Stomach smooth muscle (tissue), 2 donors: Measurements from ENCODE around the gene TBL2.

ENCODE experiments used
- H3K27ac ChIP-seq: one replicate; pipeline ENCODE4 v1.7.0; 2013; ENCODE audit warnings: mild to moderate bottlenecking, low read length, inconsistent platforms
- H3K27me3 ChIP-seq, 2 donors: one replicate each; pipeline ENCODE4 v1.7.0; 2013; ENCODE audit warnings: low read length in 2 of 2; ENCODE audit not compliant: insufficient read depth in 2 of 2, control insufficient read depth in 1 of 2
- H3K36me3 ChIP-seq, 2 donors: one replicate each; pipeline ENCODE4 v1.7.0; 2013; ENCODE audit warnings: low read length in 2 of 2; ENCODE audit not compliant: control insufficient read depth in 2 of 2, insufficient read depth in 2 of 2
- H3K4me1 ChIP-seq: one replicate; pipeline ENCODE4 v1.7.0; 2013; ENCODE audit warnings: low read length; ENCODE audit not compliant: control insufficient read depth, insufficient read depth
- H3K4me3 ChIP-seq, 2 donors: one replicate each; pipeline ENCODE4 v1.7.0; 2013; ENCODE audit warnings: low read length in 2 of 2
- H3K9ac ChIP-seq, 2 donors: one replicate each; pipeline ENCODE4 v1.7.0; 2013; ENCODE audit warnings: low read length in 2 of 2, mild to moderate bottlenecking in 1 of 2
- H3K9me3 ChIP-seq, 2 donors: one replicate each; pipeline ENCODE4 v1.7.0; 2013; ENCODE audit warnings: low read length in 2 of 2; ENCODE audit not compliant: control insufficient read depth in 2 of 2
- donor health status: healthy.
- donor health status: Pancreatic carcinoma.

Gene TBL2

DNA sequence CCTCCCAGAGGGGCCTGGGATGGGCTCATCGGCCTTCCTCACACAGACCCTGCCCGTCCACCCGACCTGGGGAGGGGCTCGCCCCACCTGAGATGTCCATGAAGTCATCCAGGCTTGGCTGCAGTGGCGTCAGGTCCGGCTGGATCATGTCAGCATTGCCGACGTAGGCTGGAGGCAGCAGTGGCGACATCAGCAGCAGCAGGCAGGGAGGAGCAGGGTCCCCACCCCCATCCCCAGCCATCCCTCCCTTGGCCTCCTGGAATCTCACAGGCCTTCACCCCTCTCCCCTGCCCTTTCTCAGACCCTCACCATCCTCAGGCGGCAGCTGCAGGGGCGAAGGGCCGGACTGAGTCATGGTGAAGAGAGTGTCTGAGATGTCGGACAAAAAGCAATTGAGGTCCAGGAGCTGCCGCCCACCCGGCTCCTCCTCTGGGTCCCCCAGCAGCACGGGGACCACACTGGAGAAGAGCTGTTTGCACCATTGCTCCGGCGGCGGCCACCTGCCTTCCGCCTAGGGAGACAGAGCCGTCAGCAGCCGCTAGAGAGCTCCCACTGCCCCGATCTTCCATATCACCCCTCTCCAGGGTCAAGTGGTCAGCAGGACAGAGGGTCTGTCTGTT lies 27.3 kb upstream of the TBL2 start:
- Histone ChIP-seq H3K4me3 (no peak overlapping the region), H3K9me3 (no peaks in the 10 kb centered on the region), H3K4me1 (no peaks in the 10 kb centered on the region), H3K27me3 (peaks cover 9% of the 10 kb centered on the region in 2 donors), H3K9ac (no peak overlapping the region), H3K27ac (no peak overlapping the region), H3K36me3 (no peaks in the 10 kb centered on the region)

DNA sequence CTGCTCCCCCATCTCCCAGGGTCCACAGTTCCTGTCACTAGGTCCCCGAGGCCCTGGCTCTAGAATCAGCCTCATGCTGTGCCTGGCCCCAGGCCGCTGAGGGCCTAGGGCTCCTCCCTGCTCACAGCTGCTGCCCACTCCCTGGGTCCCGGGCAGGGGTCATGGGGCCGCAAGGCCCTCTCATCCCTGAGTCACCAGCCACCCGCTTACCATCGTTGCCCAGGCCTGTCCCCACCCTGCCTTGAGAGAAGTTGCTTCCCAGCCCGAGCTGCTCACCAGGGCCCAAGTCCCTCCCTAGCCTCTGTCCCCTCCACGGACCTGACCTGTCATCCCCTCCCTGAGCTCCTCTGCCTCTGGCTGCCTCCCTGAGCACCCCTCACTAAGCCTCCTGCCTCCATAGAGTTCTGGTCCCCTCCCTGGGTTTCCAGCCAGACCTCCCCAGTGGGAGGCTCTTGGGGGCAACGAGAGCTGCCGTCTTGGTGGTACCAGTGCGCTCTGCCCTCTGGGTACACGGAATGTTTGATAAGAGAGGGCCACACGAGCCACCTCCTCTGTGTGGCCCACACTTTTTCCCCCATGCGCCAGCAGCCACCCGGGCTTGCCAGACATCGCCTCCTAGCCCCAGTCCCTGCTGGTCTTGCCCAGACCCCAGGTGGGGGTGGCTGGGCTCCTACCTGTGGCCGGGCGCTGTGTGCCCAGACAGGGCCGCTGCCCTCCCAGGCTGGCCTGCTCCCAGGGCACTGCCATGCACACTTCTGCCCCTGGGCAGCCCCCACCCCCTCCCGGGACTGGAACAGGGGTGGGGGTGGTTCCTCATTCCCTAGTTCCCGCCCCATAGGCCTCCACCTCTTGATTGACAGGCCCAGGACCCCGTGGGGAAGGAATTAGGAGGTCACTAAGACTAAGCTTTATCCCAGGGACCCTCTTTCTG lies 24.6 kb upstream of the TBL2 start:
- H3K9ac ChIP-seq = no peak overlapping the region

DNA sequence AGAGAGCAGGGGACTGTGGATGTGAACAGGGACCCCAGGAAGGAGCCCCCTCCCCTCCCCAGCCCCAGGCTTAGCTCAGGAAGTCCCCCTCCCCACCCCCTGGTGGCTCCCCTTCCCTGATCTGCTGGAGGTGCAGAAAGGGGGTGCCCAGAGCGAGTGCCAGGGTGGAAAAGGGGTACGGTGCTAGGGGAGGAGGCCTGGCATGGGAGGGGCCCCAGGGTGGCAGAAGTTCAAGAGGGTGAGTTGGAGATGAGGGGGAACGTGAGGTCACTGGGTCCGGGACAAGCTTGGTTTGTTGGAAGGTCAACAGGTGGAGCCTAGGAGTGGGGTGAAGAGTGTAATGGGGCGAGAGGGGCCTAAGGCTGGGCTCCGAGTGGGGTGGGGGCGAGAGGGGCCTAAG lies 21.5 kb upstream of the TBL2 start:
- Histone ChIP-seq H3K27ac (no peak overlapping the region), H3K9me3 (no peaks in the 10 kb centered on the region), H3K4me3 (no peak overlapping the region), H3K9ac (no peak overlapping the region), H3K4me1 (no peaks in the 10 kb centered on the region), H3K36me3 (no peaks in the 10 kb centered on the region), H3K27me3 (peaks cover 0 to 4% of the 10 kb centered on the region in 2 donors)

More for the DNA sequence above, 24.6 kb upstream of the TBL2 start:
- Histone ChIP-seq H3K4me3 (no peak overlapping the region), H3K9me3 (no peaks in the 10 kb centered on the region), H3K4me1 (no peaks in the 10 kb centered on the region), H3K27me3 (peaks cover 6 to 13% of the 10 kb centered on the region in 2 donors), H3K27ac (no peak overlapping the region), H3K36me3 (no peaks in the 10 kb centered on the region)

DNA sequence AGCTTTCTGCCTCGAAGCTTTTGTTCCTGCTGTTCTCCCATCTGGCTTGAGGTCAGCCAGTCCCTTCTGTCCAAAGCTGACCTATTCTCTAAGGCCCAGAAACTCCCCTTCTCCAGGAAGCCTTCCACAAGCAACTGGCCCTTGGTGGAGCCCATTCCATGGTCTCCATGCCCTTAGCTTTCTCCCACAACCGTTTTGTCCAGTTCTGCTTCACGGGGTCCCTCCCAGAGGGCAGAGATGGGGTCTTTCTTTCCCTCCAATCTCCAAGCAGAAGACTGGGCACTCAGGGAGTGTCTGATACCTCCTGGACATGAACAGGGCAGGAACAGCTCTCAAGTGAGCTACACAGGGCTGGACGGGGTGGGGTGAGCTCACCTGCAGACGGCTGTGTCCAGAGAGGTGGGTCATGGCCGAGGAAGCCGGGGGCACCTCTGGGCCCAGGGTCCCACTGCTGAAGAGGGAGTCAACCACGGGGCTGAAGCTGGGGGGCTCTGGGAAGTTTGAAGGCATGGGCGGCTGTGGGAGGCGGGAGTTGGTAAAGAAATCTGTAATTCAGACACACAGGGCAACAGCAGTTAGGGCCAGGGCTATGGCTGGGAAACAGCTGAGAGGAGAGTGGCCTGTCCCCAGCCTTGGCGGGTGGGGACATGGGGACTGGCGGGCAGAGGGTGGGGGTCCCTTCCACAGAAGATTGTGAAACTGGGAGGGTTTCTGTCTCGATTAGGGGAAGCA lies 20.9 kb upstream of the TBL2 start:
- Histone ChIP-seq H3K27me3 (peaks cover 0 to 4% of the 10 kb centered on the region in 2 donors), H3K27ac (no peak overlapping the region)

DNA sequence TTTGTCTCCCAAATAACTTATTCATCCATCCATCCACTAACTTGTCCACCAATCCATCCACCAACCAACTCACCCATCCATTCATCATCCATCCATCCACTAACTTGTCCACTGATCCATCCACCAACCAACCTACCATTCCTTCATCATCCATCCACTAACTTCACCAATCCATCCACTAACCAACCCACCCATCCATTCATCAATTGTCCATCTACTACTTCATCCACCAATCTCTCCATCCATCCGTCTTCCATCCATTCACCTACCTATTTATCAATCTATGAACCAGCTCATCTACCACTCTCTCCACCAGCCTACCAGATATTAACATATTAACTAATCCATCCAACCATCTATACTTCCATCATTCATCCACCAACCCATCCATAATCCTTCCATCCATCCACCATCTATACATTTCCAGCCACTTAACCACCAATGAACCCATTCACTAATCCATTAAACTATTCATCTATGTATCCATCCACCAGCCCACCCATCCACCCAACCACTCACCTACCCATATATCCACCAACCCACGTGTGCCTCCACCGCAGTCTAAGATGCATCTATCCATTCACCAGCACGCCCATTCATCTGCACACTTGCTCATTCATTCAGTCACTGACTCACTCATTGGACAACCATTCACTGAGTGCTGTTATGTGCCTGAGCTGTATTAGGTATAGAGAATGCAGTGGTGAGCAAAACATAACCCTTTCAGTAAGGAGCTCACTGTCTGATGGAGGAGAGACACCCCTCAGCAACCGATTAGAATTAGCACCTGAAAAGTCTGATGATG lies 19.8 kb upstream of the TBL2 start:
- H3K4me3 ChIP-seq = no peak overlapping the region

More for the DNA sequence above, 20.9 kb upstream of the TBL2 start:
- Histone ChIP-seq H3K9ac (no peak overlapping the region), H3K9me3 (no peaks in the 10 kb centered on the region), H3K4me1 (no peaks in the 10 kb centered on the region), H3K4me3 (no peak overlapping the region), H3K36me3 (no peaks in the 10 kb centered on the region)

DNA sequence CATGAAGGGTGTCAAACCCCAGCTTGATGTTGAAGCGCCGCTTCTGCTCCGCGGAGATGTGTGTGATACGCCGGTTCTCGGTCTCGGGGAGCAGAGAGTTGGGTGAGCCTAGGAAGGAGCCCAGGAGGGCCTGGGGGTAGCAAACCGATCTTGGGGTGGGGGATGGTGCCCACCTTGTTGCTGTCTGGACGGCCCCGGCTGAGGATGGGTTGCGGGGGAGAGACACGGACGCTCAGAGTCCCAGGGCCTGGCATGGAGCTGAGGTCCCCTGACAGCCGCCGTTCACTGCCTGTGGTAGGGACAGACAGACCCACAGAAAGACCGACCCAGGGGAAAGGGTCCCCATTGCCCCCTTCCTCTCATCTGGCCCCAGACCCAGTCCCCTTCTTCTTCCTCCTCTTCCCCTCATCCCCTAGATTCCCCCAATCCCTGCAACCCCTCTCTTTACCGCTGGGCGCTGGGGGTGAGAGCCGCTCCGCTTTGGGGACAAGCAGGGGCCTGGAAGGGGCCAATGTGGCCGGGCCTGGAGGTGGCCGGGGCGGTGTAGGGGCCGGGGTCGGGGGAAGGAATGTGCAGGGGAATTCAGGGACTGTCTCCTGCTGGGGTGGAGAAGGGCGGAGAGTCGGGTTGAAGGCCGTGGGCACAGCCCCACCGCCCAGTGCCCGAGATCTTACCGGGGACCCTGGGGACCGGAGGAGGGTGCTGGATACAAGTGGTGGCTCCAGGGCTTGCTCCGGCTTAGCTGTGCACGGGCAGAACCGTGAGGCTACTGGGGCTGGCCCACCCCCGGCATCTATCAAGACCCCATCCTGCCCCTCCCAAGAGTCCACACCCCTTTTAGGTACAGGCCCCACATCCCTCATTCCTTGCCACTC lies 18.0 kb upstream of the TBL2 start:
- no peaks in the 10 kb centered on the region for H3K4me1 ChIP-seq
- no peaks in the 10 kb centered on the region for H3K9me3 ChIP-seq
- H3K27me3 ChIP-seq = peaks cover 0 to 4% of the 10 kb centered on the region in 2 donors
- no peak overlapping the region for H3K4me3 ChIP-seq
- H3K9ac ChIP-seq = no peak overlapping the region
- no peaks in the 10 kb centered on the region for H3K36me3 ChIP-seq
- no peak overlapping the region for H3K27ac ChIP-seq

More for the DNA sequence above, 19.8 kb upstream of the TBL2 start:
- Histone ChIP-seq H3K4me1 (no peaks in the 10 kb centered on the region), H3K27ac (no peak overlapping the region), H3K36me3 (no peaks in the 10 kb centered on the region), H3K27me3 (peaks cover 0 to 4% of the 10 kb centered on the region in 2 donors), H3K9me3 (no peaks in the 10 kb centered on the region), H3K9ac (no peak overlapping the region)

DNA sequence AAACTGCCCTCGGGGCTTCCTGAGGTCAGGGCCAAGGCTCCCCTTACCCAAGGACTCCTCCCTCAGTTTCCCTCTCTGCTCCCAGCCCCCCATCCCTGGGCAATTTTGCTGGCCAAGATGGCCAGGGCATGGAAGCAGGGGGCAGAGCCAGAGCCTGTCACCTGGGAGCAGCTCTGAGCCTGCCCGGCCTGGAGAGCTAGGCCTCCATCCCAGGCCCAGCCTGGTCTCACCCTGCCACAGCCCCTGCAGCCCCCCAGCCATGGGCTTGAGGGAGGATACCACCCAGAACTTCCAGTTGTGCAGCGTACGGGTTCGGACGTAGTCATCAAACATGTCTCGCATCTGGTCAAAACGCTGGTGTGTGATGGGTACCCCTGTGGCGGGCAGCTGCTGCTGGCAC lies 17.0 kb upstream of the TBL2 start:
- H3K27me3 ChIP-seq = peaks cover 0 to 4% of the 10 kb centered on the region in 2 donors
- H3K4me3 ChIP-seq = no peak overlapping the region
- H3K9me3 ChIP-seq = no peaks in the 10 kb centered on the region
- no peak overlapping the region for H3K27ac ChIP-seq
- no peak overlapping the region for H3K9ac ChIP-seq
- H3K36me3 ChIP-seq = no peaks in the 10 kb centered on the region
- no peaks in the 10 kb centered on the region for H3K4me1 ChIP-seq

DNA sequence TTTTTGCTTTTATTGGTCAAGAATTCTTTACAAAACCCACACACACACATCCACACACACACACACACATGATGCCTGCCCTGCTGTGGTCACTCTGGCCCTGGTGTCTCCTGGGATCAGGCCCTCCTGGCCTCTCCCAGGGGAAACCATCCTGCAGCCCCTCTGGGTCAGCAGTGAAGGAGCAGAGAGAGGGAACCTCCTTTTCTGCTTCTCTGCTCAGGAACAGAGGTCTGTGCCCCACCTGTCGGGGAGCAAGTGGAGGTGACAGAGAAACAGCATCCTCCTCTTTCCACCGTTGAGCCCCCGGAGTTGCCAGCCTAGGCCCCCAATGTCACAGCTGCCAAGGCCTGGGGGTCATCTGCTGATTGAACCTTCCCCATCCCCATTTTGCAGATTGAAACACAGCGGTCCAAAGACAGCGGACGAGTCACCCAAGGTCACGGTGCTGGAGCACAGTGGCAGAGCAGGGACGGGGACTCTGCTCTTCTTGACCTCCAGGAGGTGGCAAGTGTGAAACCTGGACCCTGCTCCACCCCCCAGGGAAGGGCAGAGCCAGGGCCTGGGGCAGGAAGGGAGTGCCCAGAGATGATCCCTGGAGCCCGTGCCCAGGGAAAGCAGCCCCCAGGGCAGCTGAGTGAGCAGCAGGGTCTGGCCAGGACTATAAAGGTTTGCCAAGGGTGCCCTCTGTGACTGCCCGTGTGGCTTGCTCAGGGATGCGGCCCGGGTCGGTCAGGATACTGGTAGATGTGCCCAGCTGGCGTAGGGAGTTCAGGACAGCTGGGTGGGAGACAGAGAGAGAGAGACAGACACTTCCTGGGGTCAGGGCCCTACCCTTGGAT lies 15.0 kb upstream of the TBL2 start:
- Histone ChIP-seq H3K9me3 (no peaks in the 10 kb centered on the region), H3K4me3 (no peak overlapping the region), H3K36me3 (no peaks in the 10 kb centered on the region), H3K27me3 (peaks cover 0 to 1% of the 10 kb centered on the region in 2 donors), H3K4me1 (no peaks in the 10 kb centered on the region), H3K9ac (no peak overlapping the region), H3K27ac (no peak overlapping the region)

DNA sequence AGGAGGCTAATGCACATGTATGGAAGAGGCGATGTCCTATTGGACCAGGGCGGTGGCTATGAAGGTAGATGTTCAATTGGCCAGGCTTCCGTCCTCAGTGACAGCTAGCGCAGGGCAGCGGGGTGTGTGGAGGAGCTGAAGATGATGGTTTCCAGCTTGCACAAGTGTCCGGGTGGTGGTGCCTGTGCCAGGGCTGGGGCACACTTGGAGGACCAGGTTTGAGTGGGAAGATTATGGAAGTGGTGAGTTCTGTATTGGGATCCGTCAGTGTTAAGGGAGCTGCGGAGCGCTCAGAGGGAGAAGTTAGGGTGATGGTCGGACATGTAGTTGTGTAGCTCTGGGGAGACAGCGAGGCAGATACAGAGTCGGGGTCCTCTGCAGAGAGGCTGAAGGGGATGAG lies 8.5 kb upstream of the TBL2 start:
- no peak overlapping the region for H3K9ac ChIP-seq
- no peaks in the 10 kb centered on the region for H3K27me3 ChIP-seq
- no peaks in the 10 kb centered on the region for H3K36me3 ChIP-seq
- no peaks in the 10 kb centered on the region for H3K9me3 ChIP-seq
- H3K4me3 ChIP-seq = no peak overlapping the region
- H3K4me1 ChIP-seq = peaks cover 4% of the 10 kb centered on the region
- no peak overlapping the region for H3K27ac ChIP-seq
